GM21528 (cell line): Measurements from ENCODE around the gene PPP1R26.
A peak's percentile ranks its signal among the peaks of the same experiment; 100 is the strongest.

Experiments used
- ATAC-seq: cut with Tn5 transposase; IDR thresholded peaks from one replicate; pipeline ENCODE4 v1.9.1; 2021; ENCODE audit warnings: mild to moderate bottlenecking, moderate library complexity; ENCODE audit not compliant: unreplicated experiment, low FRiP score

PPP1R26 gene

GRCh38 chr9:135487281-135488012, 7.9 kb downstream of the PPP1R26 start:
- ATAC-seq = no peak

- no peak for ATAC-seq
Observed at GRCh38 chr9:135488013-135488330, 8.4 kb downstream of the PPP1R26 start.

- no peak for ATAC-seq
Observed at GRCh38 chr9:135488527-135488926, 8.9 kb downstream of the PPP1R26 start.

GRCh38 chr9:135489188-135489906, 9.8 kb downstream of the PPP1R26 start:
- no peak for ATAC-seq

- no peak for ATAC-seq
Observed at GRCh38 chr9:135490166-135490870, 10.7 kb downstream of the PPP1R26 start.

- ATAC-seq = no peak
Observed at GRCh38 chr9:135490980-135491464, 11.4 kb downstream of the PPP1R26 start.

- ATAC-seq = no peak
Observed at GRCh38 chr9:135491764-135492163, 12.2 kb downstream of the PPP1R26 start.

GRCh38 chr9:135492886-135493669, 13.5 kb downstream of the PPP1R26 start:
- ATAC-seq = no peak

GRCh38 chr9:135494791-135495559, 15.4 kb downstream of the PPP1R26 start:
- no peak for ATAC-seq

- ATAC-seq = no peak
Observed at GRCh38 chr9:135498381-135499126, 19.0 kb downstream of the PPP1R26 start.

GRCh38 chr9:135499326-135500070, 19.9 kb downstream of the PPP1R26 start:
- ATAC-seq = peak; percentile 62

GRCh38 chr9:135500071-135500524, 20.5 kb downstream of the PPP1R26 start:
- ATAC-seq = peak; percentile 8

- peak; percentile 79 for ATAC-seq
Observed at GRCh38 chr9:135500525-135501260, 21.1 kb downstream of the PPP1R26 start, which contains the start of gene MRPS2. Gene MRPS2, plus strand, starts transcription at chr9:135500682. Its CDS starts 29 bp downstream, at chr9:135500711.

GRCh38 chr9:135501261-135502167, 21.9 kb downstream of the PPP1R26 start:
- ATAC-seq = no peak

- ATAC-seq = no peak
Observed at GRCh38 chr9:135502168-135502872, 22.7 kb downstream of the PPP1R26 start.

GRCh38 chr9:135502873-135503321, 23.3 kb downstream of the PPP1R26 start:
- ATAC-seq = no peak
